Liver (tissue), 9 donors: ENCODE measurements around the gene ADCY2. TPM values are rescaled to one million over a fixed set of nuclear protein-coding genes. Genes with fewer than 3 reads are reported as not detected.

Experiments
- DNase-seq: peaks from one replicate; pipeline ENCODE4 v3.0.0-alpha.2; 2017; ENCODE audit warnings: low spot score
- H3K27ac ChIP-seq, 2 donors: one replicate each; pipeline ENCODE4 v1.7.0; 2013; ENCODE audit warnings: inconsistent platforms in 2 of 2, low read length in 2 of 2, control low read depth in 1 of 2, low read depth in 1 of 2, mild to moderate bottlenecking in 1 of 2
- H3K27me3 ChIP-seq, 4 donors: one replicate each; pipeline versions ENCODE4 v1.6.1 to v1.7.0; 2013; ENCODE audit warnings: low read length in 3 of 4, inconsistent platforms in 1 of 4, mild to moderate bottlenecking in 1 of 4, moderate library complexity in 1 of 4; ENCODE audit not compliant: control insufficient read depth in 4 of 4, insufficient read depth in 4 of 4
- H3K36me3 ChIP-seq, 4 donors: one replicate each; pipeline versions ENCODE4 v1.6.1 to v1.7.0; 2013; ENCODE audit warnings: low read length in 3 of 4, mild to moderate bottlenecking in 3 of 4, low read depth in 1 of 4, moderate library complexity in 1 of 4; ENCODE audit not compliant: control insufficient read depth in 4 of 4, insufficient read depth in 3 of 4
- H3K4me1 ChIP-seq, 4 donors: one replicate each; pipeline versions ENCODE4 v1.6.1 to v1.7.0; 2013; ENCODE audit warnings: low read length in 3 of 4, mild to moderate bottlenecking in 3 of 4, moderate library complexity in 1 of 4; ENCODE audit not compliant: control insufficient read depth in 4 of 4, insufficient read depth in 4 of 4
- H3K4me3 ChIP-seq, 3 donors: one replicate each; pipeline versions ENCODE4 v1.6.1 to v1.7.0; 2013; ENCODE audit warnings: low read length in 3 of 3, control low read depth in 1 of 3, low read depth in 1 of 3, mild to moderate bottlenecking in 1 of 3
- H3K9ac ChIP-seq, 2 donors: one replicate each; pipeline ENCODE4 v1.7.0; 2013; ENCODE audit warnings: low read length in 2 of 2, mild to moderate bottlenecking in 2 of 2, moderate library complexity in 2 of 2, control low read depth in 1 of 2, low read depth in 1 of 2
- H3K9me3 ChIP-seq, 4 donors: one replicate each; pipeline versions ENCODE4 v1.6.1 to v1.7.0; 2013; ENCODE audit warnings: low read length in 3 of 4; ENCODE audit not compliant: control insufficient read depth in 4 of 4
- ATF3 ChIP-seq: IDR thresholded peaks from 2 replicates; pipeline ENCODE4 v1.6.1; 2016; ENCODE audit warnings: antibody characterized with exemption
- CTCF ChIP-seq: fragments of 150-350 bp; IDR thresholded peaks from 2 replicates; pipeline ENCODE4 v1.5.1; 2017; ENCODE audit warnings: improper control_type of control experiment, low read depth, low read length; ENCODE audit not compliant: missing input control
- EGR1 ChIP-seq, 2 donors: IDR thresholded peaks; 2 replicates each; pipeline ENCODE4 v1.6.1; 2016 to 2018; ENCODE audit warnings: antibody characterized with exemption in 2 of 2, low read depth in 2 of 2
- FOXA1 ChIP-seq: IDR thresholded peaks from 2 replicates; pipeline ENCODE4 v1.6.1; 2016; ENCODE audit warnings: antibody characterized with exemption
- FOXA2 ChIP-seq: IDR thresholded peaks from 2 replicates; pipeline ENCODE4 v1.6.1; 2016; ENCODE audit warnings: antibody characterized with exemption
- HNF4A ChIP-seq, 2 donors: conservative IDR thresholded peaks; 2 replicates each; pipeline ENCODE4 v1.6.1; 2016; ENCODE audit warnings: antibody characterized with exemption in 2 of 2, mild to moderate bottlenecking in 2 of 2
- JUND ChIP-seq, 2 donors: IDR thresholded peaks; 2 replicates each; pipeline ENCODE4 v1.6.1; 2016; ENCODE audit warnings: antibody characterized with exemption in 2 of 2
- MAX ChIP-seq: IDR thresholded peaks from 2 replicates; pipeline ENCODE4 v1.6.1; 2016; ENCODE audit warnings: antibody characterized with exemption
- REST ChIP-seq: IDR thresholded peaks from 2 replicates; pipeline ENCODE4 v1.6.1; 2016; ENCODE audit warnings: antibody characterized with exemption, mild to moderate bottlenecking
- RXRA ChIP-seq, 2 donors: IDR thresholded peaks; 2 replicates each; pipeline ENCODE4 v1.6.1; 2017 to 2018; ENCODE audit warnings: antibody characterized with exemption in 2 of 2, mild to moderate bottlenecking in 1 of 2
- SP1 ChIP-seq: IDR thresholded peaks from 2 replicates; pipeline ENCODE4 v1.6.1; 2018; ENCODE audit warnings: antibody characterized with exemption, mild to moderate bottlenecking
- TAF1 ChIP-seq: conservative IDR thresholded peaks from 2 replicates; pipeline ENCODE4 v1.6.1; 2016; ENCODE audit warnings: antibody characterized with exemption, mild to moderate bottlenecking
- YY1 ChIP-seq: IDR thresholded peaks from 2 replicates; pipeline ENCODE4 v1.6.1; 2016; ENCODE audit warnings: antibody characterized with exemption, mild to moderate bottlenecking
- ZBTB33 ChIP-seq: IDR thresholded peaks from 2 replicates; pipeline ENCODE4 v1.6.1; 2016; ENCODE audit warnings: antibody characterized with exemption
- WGBS: extraction: QIAGEN DNeasy Blood & Tissue Kit; methylation state at CpG from one replicate; pipeline ENCODE4 v1.1.7; 2013; 5-methylcytosine and 5-hydroxymethylcytosine counted together
- polyA plus RNA-seq, 2 donors: library from polyadenylated mRNA; stranded (reverse) in 1 of 2; unstranded in 1 of 2; fragments of 200-250 nt in 1 of 2; fragments of >200 nt in 1 of 2; fragmentation: Nextera tagmentation in 1 of 2; extraction: Ambion mirVana in 1 of 2; gene quantifications; one replicate each; pipeline versions ENCODE4 v1.2.1 to v1.2.3, GENCODE V29; 2013 to 2015
- total RNA-seq, 2 donors: library from RNA; depleted of rRNA; stranded (reverse); fragments of >200 nt; gene quantifications; one replicate each; pipeline ENCODE4 v1.2.3, GENCODE V29; 2014
- donor health status: healthy.
- donor health status: healthy.
- donor health status: healthy.
- donor health status: healthy.
- donor health status: healthy.

ADCY2 gene
- total and polyA plus RNA-seq, 4 donors, result not detected

GRCh38 chr5:7662289-7662688, 266.4 kb downstream of the ADCY2 start:
- Histone ChIP-seq H3K27me3 (no peaks in the 10 kb centered on the region), H3K27ac (no peak overlapping the region), H3K4me3 (no peak overlapping the region), H3K36me3 (no peaks in the 10 kb centered on the region), H3K9me3 (no peaks in the 10 kb centered on the region), H3K4me1 (no peaks in the 10 kb centered on the region), H3K9ac (no peak overlapping the region)
- no peak for TF ChIP-seq ZBTB33
- no peak for TF ChIP-seq MAX
- TF ChIP-seq HNF4A (conservative IDR thresholded peaks at IDR 0.05), result no peak
- TF ChIP-seq CTCF, result no peak
- TF ChIP-seq RXRA (IDR thresholded peaks at IDR 0.05), result no peak
- no peak for TF ChIP-seq EGR1 (IDR thresholded peaks at IDR 0.05; ENCODE audit: low read depth in 2 of 2)
- TF ChIP-seq SP1, result no peak
- no peak for TF ChIP-seq JUND (IDR thresholded peaks at IDR 0.05)
- no peak for TF ChIP-seq REST
- no peak for DNase-seq
- WGBS, result 82% methylated on average over 6 of the region's 6 CpGs

- H3K27me3 ChIP-seq, result no peaks in the 10 kb centered on the region
- no peak overlapping the region for H3K27ac ChIP-seq
- no peak overlapping the region for H3K9ac ChIP-seq
- no peak for TF ChIP-seq TAF1
- no peaks in the 10 kb centered on the region for H3K9me3 ChIP-seq
- no peak for DNase-seq
- whole genome bisulfite sequencing, result 63% methylated on average over 3 of the region's 3 CpGs
- H3K4me3 ChIP-seq, result no peak overlapping the region
- no peaks in the 10 kb centered on the region for H3K36me3 ChIP-seq
- H3K4me1 ChIP-seq, result no peaks in the 10 kb centered on the region
Observed at GRCh38 chr5:7663808-7664207, 267.9 kb downstream of the ADCY2 start.

- H3K4me1 ChIP-seq, result no peaks in the 10 kb centered on the region
- H3K27me3 ChIP-seq, result no peaks in the 10 kb centered on the region
- H3K27ac ChIP-seq, result no peak overlapping the region
- H3K9me3 ChIP-seq, result no peaks in the 10 kb centered on the region
- no peaks in the 10 kb centered on the region for H3K36me3 ChIP-seq
- H3K4me3 ChIP-seq, result no peak overlapping the region
- WGBS, result 66% methylated on average over 2 of the region's 2 CpGs
- DNase-seq, result no peak
- no peak overlapping the region for H3K9ac ChIP-seq
- TF ChIP-seq SP1 (no peak), FOXA2 (no peak), JUND (IDR thresholded peaks at IDR 0.05) (no peak), FOXA1 (no peak), EGR1 (IDR thresholded peaks at IDR 0.05; ENCODE audit: low read depth in 2 of 2) (no peak), ATF3 (no peak), REST (no peak), YY1 (no peak), CTCF (no peak)
Observed at GRCh38 chr5:7664208-7664607, 268.3 kb downstream of the ADCY2 start.
